Upper lobe of right lung (tissue), 1 donor: Measurements from ENCODE around the gene SYNPR. TPM values are rescaled to one million over a fixed set of nuclear protein-coding genes. Genes with fewer than 3 reads are reported as not detected.

Source experiments
- ATAC-seq: fragments of 200-7000 bp; cut with Tn5 transposase; one replicate; pipeline ENCODE4 v1.9.1; 2020; ENCODE audit warnings: mild to moderate bottlenecking, moderate library complexity
- DNase-seq: peaks from one replicate; pipeline ENCODE4 v3.0.0-alpha.2; 2020
- H3K27ac ChIP-seq: fragments of 200-600 bp; one replicate; pipeline ENCODE4 v1.8.0; 2022
- H3K27me3 ChIP-seq: fragments of 200-600 bp; one replicate; pipeline ENCODE4 v1.8.0; 2022; ENCODE audit warnings: mild to moderate bottlenecking
- H3K36me3 ChIP-seq: fragments of 200-600 bp; one replicate; pipeline ENCODE4 v1.8.0; 2022
- H3K4me1 ChIP-seq: fragments of 200-600 bp; one replicate; pipeline ENCODE4 v1.8.0; 2022
- H3K4me3 ChIP-seq: fragments of 200-600 bp; one replicate; pipeline ENCODE4 v1.8.0; 2022; ENCODE audit warnings: mild to moderate bottlenecking
- H3K9me3 ChIP-seq: fragments of 200-600 bp; one replicate; pipeline ENCODE4 v1.8.0; 2022
- intact Hi-C: fragments of 100-400 bp; cut with DNase I; formaldehyde crosslinking; loops from one replicate; pipeline ENCODE4 v1.11.0; 2022
- total RNA-seq: library from RNA; stranded (reverse); fragmentation: NEBNext Ultra II Directional; extraction: Animal tissue kit (Norgen Biotek cat#: 25700); gene quantifications from one replicate; pipeline ENCODE4 v1.2.1, GENCODE V29; 2021
- TF ChIP-seq, protein P1 (sequence below): fragments of 200-600 bp; IDR thresholded peaks from one replicate; pipeline ENCODE4 v1.8.0; 2022; ENCODE audit warnings: antibody characterized with exemption
- donor health status: DM: no; HTN: yes; CAD: no; lungs with severe emphysema.

Gene SYNPR
- total RNA-seq, 1 donor from 2014 or later = not detected

- TF ChIP-seq, protein P1, sequence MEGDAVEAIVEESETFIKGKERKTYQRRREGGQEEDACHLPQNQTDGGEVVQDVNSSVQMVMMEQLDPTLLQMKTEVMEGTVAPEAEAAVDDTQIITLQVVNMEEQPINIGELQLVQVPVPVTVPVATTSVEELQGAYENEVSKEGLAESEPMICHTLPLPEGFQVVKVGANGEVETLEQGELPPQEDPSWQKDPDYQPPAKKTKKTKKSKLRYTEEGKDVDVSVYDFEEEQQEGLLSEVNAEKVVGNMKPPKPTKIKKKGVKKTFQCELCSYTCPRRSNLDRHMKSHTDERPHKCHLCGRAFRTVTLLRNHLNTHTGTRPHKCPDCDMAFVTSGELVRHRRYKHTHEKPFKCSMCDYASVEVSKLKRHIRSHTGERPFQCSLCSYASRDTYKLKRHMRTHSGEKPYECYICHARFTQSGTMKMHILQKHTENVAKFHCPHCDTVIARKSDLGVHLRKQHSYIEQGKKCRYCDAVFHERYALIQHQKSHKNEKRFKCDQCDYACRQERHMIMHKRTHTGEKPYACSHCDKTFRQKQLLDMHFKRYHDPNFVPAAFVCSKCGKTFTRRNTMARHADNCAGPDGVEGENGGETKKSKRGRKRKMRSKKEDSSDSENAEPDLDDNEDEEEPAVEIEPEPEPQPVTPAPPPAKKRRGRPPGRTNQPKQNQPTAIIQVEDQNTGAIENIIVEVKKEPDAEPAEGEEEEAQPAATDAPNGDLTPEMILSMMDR = no peak
- H3K4me3 ChIP-seq = no peak overlapping the region
- H3K36me3 ChIP-seq = no peaks in the 10 kb centered on the region
- ATAC-seq (no peak), DNase-seq (no peak)
- H3K9me3 ChIP-seq = no peaks in the 10 kb centered on the region
- H3K27me3 ChIP-seq = no peaks in the 10 kb centered on the region
- H3K4me1 ChIP-seq = peaks cover 3% of the 10 kb centered on the region
- H3K27ac ChIP-seq = no peak overlapping the region
- intact Hi-C loops = no loop called here
Measured at GRCh38 chr3:63482341-63482740, 204.2 kb downstream of the SYNPR start.

- Histone ChIP-seq H3K27me3 (no peaks in the 10 kb centered on the region), H3K27ac (no peak overlapping the region), H3K4me1 (no peaks in the 10 kb centered on the region), H3K4me3 (no peak overlapping the region), H3K36me3 (no peaks in the 10 kb centered on the region), H3K9me3 (no peaks in the 10 kb centered on the region)
- TF ChIP-seq, protein P1 = no peak
- ATAC-seq = no peak
- DNase-seq = no peak
- intact Hi-C loops = no loop called here
Measured at GRCh38 chr3:63492464-63492863, 214.4 kb downstream of the SYNPR start.

DNA sequence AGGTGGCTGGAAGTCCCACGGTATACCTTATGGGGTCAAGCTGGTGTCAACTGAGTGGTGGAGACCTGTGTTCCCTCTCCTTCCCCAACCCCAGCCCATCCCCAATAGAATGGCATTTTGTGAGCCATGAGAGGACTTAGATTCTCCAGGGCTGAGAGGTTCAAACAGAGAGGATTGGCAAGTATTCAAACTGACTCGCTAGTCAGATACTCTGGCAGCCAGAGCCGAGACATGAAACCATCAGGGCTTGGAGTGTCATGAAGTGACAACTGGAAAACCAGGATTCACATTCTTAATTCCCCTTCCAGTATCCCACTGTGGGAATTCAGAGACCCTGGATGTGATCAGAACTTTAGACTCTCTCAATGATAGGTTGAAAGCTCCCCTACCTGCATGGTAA, 215.0 kb downstream of the SYNPR start:
- H3K36me3 ChIP-seq = no peaks in the 10 kb centered on the region
- no peak for ATAC-seq
- intact Hi-C loops = no loop called here
- H3K4me3 ChIP-seq = no peak overlapping the region
- DNase-seq = no peak
- TF ChIP-seq, protein P1 = no peak
- H3K4me1 ChIP-seq = no peaks in the 10 kb centered on the region
- H3K27me3 ChIP-seq = no peaks in the 10 kb centered on the region
- H3K9me3 ChIP-seq = no peaks in the 10 kb centered on the region
- no peak overlapping the region for H3K27ac ChIP-seq

DNA sequence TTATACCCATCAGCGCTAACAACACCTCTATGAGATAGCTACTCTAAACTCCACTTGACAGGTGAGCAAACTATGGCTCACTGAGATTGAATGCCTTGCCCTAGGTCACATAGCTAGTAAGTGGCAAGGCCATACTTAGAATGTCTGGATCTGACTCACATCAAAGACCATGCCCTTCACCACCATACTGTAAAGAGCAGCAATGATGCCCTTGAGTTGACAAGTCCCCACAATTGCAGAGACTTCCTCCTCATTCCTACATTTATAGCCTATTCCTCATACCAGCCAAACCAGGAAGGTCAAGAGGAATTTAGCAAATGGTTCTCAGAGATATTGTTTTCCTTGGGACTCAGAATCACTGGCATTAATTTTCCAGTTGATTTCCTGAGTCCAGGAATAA, 216.5 kb downstream of the SYNPR start:
- ATAC-seq (no peak), DNase-seq (no peak)
- Histone ChIP-seq H3K27me3 (no peaks in the 10 kb centered on the region), H3K9me3 (no peaks in the 10 kb centered on the region), H3K4me1 (no peaks in the 10 kb centered on the region), H3K27ac (no peak overlapping the region), H3K4me3 (no peak overlapping the region), H3K36me3 (no peaks in the 10 kb centered on the region)
- TF ChIP-seq, protein P1 = no peak
- intact Hi-C loops = no loop called here

DNA sequence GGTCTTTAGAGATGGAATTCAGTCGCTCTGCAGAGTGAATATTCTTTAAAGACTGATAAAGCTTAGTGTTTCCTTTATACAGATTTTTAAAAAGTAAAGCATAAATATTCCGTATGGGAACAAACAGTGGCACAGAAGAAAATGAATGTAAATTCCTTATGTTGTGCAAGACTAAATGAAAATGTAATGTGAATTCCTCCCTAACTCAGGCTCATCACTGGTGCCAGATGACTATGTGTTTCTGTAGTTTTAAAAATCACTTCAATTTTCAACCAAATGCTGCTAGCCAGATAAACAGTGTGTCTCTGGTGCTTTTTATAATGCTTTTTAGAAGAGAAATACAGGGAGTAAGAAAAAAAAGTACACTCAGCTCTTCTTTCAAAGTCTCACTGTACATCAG, 219.5 kb downstream of the SYNPR start:
- Histone ChIP-seq H3K4me1 (no peaks in the 10 kb centered on the region), H3K27ac (no peak overlapping the region), H3K36me3 (no peaks in the 10 kb centered on the region), H3K4me3 (no peak overlapping the region), H3K9me3 (no peaks in the 10 kb centered on the region), H3K27me3 (no peaks in the 10 kb centered on the region)
- intact Hi-C loops = no loop called here
- TF ChIP-seq, protein P1 = no peak
- ATAC-seq (no peak), DNase-seq (no peak)

DNA sequence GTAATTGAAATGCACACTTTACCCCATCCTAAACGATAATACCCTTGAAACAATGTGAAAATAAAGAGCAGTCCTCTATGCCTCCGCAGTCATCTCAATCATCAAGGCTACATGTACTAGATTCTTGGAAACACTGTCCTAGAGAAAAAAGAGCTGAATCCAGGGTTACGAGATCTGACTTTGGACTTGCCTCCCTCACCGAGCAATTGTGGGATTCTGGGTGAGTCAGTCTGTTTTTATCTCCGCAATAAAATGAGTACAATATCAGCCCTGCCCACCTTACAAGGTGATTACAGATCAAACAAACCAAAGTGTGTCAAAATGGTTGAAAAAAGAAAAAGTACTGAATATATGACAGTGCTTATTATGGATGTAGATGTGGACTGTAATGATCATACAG, 222.1 kb downstream of the SYNPR start:
- intact Hi-C loops = no loop called here
- Histone ChIP-seq H3K9me3 (no peaks in the 10 kb centered on the region), H3K4me1 (no peaks in the 10 kb centered on the region), H3K27me3 (no peaks in the 10 kb centered on the region), H3K4me3 (no peak overlapping the region), H3K27ac (no peak overlapping the region), H3K36me3 (no peaks in the 10 kb centered on the region)
- TF ChIP-seq, protein P1 = no peak
- ATAC-seq (no peak), DNase-seq (no peak)
